Subcutaneous abdominal adipose tissue (tissue), 5 donors: ENCODE results near the gene UMODL1.

Experiments used
- H3K27ac ChIP-seq: one replicate; pipeline ENCODE4 v1.7.0; 2013; ENCODE audit warnings: low read depth, mild to moderate bottlenecking, inconsistent platforms, low read length, moderate library complexity
- H3K27me3 ChIP-seq, 5 donors: one replicate each; pipeline ENCODE4 v1.7.0; 2013; ENCODE audit warnings: low read length in 5 of 5, inconsistent platforms in 1 of 5; ENCODE audit not compliant: control insufficient read depth in 5 of 5, insufficient read depth in 4 of 5
- H3K36me3 ChIP-seq, 5 donors: one replicate each; pipeline ENCODE4 v1.7.0; 2013; ENCODE audit warnings: low read length in 5 of 5; ENCODE audit not compliant: control insufficient read depth in 5 of 5, insufficient read depth in 5 of 5
- H3K4me1 ChIP-seq, 5 donors: one replicate each; pipeline ENCODE4 v1.7.0; 2013; ENCODE audit warnings: low read length in 5 of 5, mild to moderate bottlenecking in 3 of 5, moderate library complexity in 1 of 5; ENCODE audit not compliant: control insufficient read depth in 5 of 5, insufficient read depth in 5 of 5
- H3K4me3 ChIP-seq, 5 donors: one replicate each; pipeline ENCODE4 v1.7.0; 2013; ENCODE audit warnings: low read length in 5 of 5, low read depth in 1 of 5
- H3K9ac ChIP-seq, 5 donors: one replicate each; pipeline ENCODE4 v1.7.0; 2013; ENCODE audit warnings: low read length in 5 of 5, mild to moderate bottlenecking in 4 of 5, moderate library complexity in 3 of 5
- H3K9me3 ChIP-seq, 5 donors: one replicate each; pipeline ENCODE4 v1.7.0; 2013; ENCODE audit warnings: low read length in 5 of 5; ENCODE audit not compliant: control insufficient read depth in 5 of 5
- donor health status: healthy.
- donor health status: healthy.
- donor health status: healthy.
- donor health status: healthy.
- donor health status: healthy.

Gene UMODL1

DNA sequence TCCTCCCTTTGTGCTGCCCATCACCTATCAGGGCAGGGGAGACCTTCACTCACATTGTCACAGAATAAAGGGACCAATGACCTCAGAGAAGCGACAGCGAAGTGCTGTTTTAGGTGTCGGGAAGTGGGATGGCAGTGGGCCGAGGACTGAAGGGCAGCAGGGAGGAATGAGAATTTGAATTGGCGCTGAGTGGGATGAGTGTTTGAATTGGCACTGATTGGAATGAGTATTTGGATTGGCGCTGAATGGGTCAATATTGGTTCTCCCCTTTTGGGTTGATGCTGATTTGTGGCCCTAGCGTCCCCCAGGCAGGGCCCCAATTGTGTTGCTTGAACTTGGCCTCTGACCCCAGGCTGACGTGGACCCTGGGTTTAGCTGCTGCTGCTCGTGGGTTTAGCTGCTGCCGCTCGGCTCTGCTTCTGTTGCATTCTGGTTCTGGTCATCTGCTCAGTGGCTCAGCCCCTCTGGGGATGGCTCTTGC lies 12.4 kb upstream of the UMODL1 start:
- no peak overlapping the region for H3K27ac ChIP-seq
- no peaks in the 10 kb centered on the region for H3K36me3 ChIP-seq
- H3K4me1 ChIP-seq: peaks cover 10 to 43% (median 41%) of the 10 kb centered on the region in 5 donors

DNA sequence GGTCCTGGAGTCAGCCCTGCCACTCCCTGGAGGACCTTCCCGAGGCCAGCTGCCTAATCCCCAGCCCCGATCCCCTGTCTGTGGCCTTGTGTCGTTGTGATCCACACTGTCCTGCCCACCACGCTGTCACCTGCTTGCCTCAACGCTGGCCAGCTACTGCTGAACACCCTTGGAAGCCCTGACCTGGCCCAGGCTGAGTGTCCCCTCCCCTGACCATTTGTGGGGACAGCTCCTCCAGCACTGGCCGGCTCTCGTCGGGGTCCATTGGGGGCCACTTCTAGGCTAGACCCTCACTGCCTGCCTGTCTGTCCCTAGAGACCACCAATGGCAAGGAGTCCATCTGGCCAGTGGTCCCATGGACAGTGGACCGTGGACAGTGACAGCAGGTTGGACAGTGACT lies 12.0 kb upstream of the UMODL1 start:
- H3K27me3 ChIP-seq: peaks cover 0 to 6% (median 0%) of the 10 kb centered on the region in 5 donors

More for the DNA sequence above, 12.4 kb upstream of the UMODL1 start:
- H3K9ac ChIP-seq: no peak overlapping the region
- no peaks in the 10 kb centered on the region for H3K9me3 ChIP-seq
- H3K4me3 ChIP-seq: no peak overlapping the region
- peaks cover 0 to under 1% (median 0%) of the 10 kb centered on the region in 5 donors for H3K27me3 ChIP-seq

DNA sequence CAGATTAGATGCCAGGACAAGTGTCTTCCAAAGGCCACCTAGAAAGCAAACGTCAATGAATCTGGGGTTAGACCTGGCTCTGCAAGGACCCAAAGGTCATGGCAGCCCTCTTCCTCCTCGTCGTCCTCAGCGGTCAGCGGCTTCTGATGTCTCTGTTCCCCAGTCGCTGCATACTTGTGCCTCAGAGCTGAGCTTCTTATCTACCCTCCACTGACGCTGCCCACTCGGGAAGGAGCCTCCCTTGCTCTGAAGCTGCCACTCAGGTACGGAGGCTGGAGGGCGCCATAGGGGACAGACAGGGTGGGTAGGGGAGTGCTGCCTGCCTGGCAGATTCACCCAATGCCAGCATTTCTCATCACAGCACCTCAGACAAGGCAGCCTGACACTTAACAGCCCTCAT lies 11.4 kb upstream of the UMODL1 start:
- H3K9me3 ChIP-seq: no peaks in the 10 kb centered on the region
- no peak overlapping the region for H3K27ac ChIP-seq
- peaks cover 0 to 8% (median 0%) of the 10 kb centered on the region in 5 donors for H3K27me3 ChIP-seq
- H3K4me1 ChIP-seq: peaks cover 10 to 50% (median 45%) of the 10 kb centered on the region in 5 donors
- no peak overlapping the region for H3K4me3 ChIP-seq
- H3K9ac ChIP-seq: no peak overlapping the region
- H3K36me3 ChIP-seq: no peaks in the 10 kb centered on the region

More for the DNA sequence above, 12.0 kb upstream of the UMODL1 start:
- no peak overlapping the region for H3K9ac ChIP-seq
- H3K9me3 ChIP-seq: no peaks in the 10 kb centered on the region
- H3K27ac ChIP-seq: no peak overlapping the region
- H3K4me3 ChIP-seq: no peak overlapping the region
- H3K4me1 ChIP-seq: peaks cover 10 to 48% (median 45%) of the 10 kb centered on the region in 5 donors
- H3K36me3 ChIP-seq: no peaks in the 10 kb centered on the region

DNA sequence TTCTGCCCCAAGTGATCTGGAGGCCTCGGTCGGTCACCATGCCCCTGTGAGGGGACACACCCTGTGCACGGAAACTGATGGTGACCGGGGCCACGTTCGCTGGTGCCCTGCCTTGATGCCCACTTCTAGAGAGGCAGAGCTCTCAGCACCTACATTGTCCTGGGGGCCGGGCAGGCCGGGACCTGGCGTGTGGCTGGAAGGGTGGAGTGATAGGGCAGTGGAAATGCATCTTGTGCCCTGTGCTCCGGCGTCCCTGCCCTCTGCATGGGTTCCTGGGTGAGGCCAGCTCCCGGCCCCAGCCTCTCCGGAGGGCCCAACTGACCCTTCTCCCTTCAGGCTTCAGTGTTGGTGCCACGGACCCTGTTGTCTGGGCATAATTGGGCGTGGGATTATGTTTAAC lies 11.0 kb upstream of the UMODL1 start:
- Histone ChIP-seq H3K4me1 (peaks cover 10 to 50% (median 45%) of the 10 kb centered on the region in 5 donors), H3K27ac (no peak overlapping the region), H3K9ac (no peak overlapping the region), H3K9me3 (no peaks in the 10 kb centered on the region), H3K4me3 (no peak overlapping the region), H3K36me3 (no peaks in the 10 kb centered on the region), H3K27me3 (peaks cover 0 to 8% (median 0%) of the 10 kb centered on the region in 5 donors)

DNA sequence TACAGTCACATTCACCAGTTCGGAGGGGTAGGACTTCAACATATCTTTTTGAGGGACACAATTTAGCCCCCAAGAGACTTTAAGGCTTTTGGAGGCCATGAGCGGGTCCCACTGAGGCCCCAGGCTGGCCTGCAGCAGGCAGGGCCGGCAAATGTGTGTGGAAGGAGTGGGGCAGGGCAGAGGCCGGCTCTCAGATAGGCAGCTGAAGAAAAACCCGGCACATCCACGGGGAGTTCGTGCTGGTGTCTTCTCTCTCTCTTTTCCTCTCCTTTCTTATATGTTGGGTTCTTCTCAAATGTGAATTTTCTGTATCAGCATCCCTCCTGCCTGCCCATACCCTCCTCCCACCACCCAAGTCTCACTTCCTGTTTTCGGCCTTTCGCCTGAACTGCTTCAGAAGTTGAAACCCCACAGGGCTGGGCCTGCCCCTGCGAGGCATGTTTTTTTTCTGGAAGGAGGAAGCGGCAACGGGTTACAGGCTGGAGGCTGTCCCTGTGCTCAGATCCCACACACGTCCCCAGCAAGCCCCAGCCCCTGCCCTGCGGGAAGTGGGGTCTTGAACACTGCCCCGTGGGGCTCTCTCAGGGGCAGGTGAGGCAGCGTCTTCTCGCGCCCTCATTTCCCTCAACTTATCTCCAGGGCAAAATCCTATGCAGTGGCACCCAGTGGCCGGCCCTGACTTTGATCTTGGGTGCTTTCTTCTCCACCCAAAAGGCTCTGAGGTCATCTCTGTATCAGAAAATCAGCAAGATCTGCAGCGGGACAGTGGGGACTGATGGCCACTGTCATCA lies 9.7 kb upstream of the UMODL1 start:
- peak overlapping the region in 1 of 5 donors; percentile 19 for H3K9ac ChIP-seq
- peak overlapping the region in 1 of 5 donors; percentile 9 for H3K4me3 ChIP-seq
- H3K9me3 ChIP-seq: no peaks in the 10 kb centered on the region
- peaks cover 10 to 50% (median 45%) of the 10 kb centered on the region in 5 donors for H3K4me1 ChIP-seq
- no peaks in the 10 kb centered on the region for H3K36me3 ChIP-seq
- peak overlapping the region; percentile 41 for H3K27ac ChIP-seq
- peaks cover 0 to 8% (median 0%) of the 10 kb centered on the region in 5 donors for H3K27me3 ChIP-seq

DNA sequence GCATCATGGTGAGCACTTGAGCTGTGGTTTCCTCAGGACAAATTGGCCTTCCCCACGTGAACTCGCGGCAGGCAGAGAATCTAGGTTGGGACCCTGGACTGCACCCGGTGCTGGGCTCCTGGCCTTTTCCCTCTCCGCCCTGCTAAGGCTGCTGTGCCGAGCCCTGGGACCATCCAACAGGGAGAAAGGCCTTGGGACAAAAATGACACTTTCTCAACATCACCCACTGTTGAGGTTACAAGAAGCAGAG lies 9.2 kb upstream of the UMODL1 start:
- H3K4me1 ChIP-seq: peaks cover 10 to 49% (median 44%) of the 10 kb centered on the region in 5 donors
- no peaks in the 10 kb centered on the region for H3K36me3 ChIP-seq
- no peak overlapping the region for H3K9ac ChIP-seq
- H3K27ac ChIP-seq: peak overlapping the region; percentile 41
- H3K9me3 ChIP-seq: no peaks in the 10 kb centered on the region
- peak overlapping the region in 1 of 5 donors; percentile 9 for H3K4me3 ChIP-seq
- H3K27me3 ChIP-seq: peaks cover 0 to 8% (median 0%) of the 10 kb centered on the region in 5 donors

DNA sequence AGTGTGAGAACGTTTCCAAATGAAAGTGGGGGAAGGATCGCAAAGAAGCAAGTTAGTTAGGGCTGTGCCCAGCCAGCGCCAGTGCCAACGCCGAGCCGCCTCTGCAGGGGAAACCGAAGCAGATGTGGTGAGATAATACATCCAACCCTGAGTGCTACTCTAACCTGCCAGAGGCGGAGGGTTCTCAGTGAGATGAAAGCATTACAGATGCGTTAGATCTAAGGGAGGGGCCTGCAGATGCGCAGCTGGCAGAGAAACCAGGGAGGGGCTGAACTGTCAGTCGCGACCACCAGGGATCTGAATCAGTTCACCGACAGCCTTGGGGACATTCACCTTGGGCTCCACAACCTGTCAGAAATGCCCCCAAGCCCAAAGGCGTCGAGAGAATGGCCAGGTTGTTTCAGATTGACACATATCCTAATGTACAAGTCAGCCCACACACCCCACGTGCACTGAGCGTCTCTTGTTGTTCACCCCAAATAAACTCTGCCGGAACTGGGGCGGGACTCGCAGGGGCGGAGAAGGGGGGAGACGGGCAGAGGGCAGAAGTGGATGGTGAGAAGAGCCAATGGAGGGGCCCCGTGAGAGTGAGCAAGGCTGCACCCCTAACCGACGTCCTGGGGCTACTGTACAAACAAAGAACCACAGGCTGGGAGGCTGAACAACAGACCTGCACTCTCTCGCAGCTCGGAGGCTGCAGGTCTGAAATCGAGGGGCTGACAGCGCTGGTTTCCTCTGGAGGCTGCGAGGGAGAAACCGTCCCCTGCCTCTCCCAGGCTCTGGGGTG lies 8.7 kb upstream of the UMODL1 start:
- peaks cover 0 to 8% (median 0%) of the 10 kb centered on the region in 5 donors for H3K27me3 ChIP-seq
- no peaks in the 10 kb centered on the region for H3K36me3 ChIP-seq
- no peak overlapping the region for H3K9ac ChIP-seq
- peaks cover 10 to 44% (median 41%) of the 10 kb centered on the region in 5 donors for H3K4me1 ChIP-seq
- no peak overlapping the region for H3K27ac ChIP-seq
- H3K9me3 ChIP-seq: no peaks in the 10 kb centered on the region
- peak overlapping the region in 1 of 5 donors; percentile 32 for H3K4me3 ChIP-seq

DNA sequence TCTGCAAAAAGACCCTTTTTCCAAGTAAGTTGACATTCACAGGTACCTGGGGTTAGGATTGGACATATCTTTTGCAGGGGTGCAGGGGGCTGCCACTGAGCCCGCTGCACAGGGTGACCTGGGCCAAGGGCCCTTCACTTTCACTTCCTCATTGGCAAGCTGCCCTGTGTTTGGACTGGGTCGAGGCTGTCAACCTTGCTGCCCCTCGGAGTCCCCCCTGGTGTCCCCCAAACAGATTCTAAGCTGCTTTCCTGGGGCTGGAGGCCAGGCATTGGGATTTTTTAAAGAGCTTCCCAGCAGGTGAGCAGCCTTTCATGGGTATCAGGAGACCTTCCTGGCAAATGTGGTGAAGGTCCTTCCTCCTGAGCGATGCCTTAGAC lies 7.9 kb upstream of the UMODL1 start:
- Histone ChIP-seq H3K4me1 (peaks cover 10 to 38% (median 35%) of the 10 kb centered on the region in 5 donors), H3K36me3 (no peaks in the 10 kb centered on the region), H3K27me3 (peaks cover 0 to 8% (median 0%) of the 10 kb centered on the region in 5 donors), H3K9me3 (no peaks in the 10 kb centered on the region), H3K27ac (no peak overlapping the region), H3K9ac (no peak overlapping the region), H3K4me3 (peak overlapping the region in 4 of 5 donors; percentile 6 to 46 (median 22))

DNA sequence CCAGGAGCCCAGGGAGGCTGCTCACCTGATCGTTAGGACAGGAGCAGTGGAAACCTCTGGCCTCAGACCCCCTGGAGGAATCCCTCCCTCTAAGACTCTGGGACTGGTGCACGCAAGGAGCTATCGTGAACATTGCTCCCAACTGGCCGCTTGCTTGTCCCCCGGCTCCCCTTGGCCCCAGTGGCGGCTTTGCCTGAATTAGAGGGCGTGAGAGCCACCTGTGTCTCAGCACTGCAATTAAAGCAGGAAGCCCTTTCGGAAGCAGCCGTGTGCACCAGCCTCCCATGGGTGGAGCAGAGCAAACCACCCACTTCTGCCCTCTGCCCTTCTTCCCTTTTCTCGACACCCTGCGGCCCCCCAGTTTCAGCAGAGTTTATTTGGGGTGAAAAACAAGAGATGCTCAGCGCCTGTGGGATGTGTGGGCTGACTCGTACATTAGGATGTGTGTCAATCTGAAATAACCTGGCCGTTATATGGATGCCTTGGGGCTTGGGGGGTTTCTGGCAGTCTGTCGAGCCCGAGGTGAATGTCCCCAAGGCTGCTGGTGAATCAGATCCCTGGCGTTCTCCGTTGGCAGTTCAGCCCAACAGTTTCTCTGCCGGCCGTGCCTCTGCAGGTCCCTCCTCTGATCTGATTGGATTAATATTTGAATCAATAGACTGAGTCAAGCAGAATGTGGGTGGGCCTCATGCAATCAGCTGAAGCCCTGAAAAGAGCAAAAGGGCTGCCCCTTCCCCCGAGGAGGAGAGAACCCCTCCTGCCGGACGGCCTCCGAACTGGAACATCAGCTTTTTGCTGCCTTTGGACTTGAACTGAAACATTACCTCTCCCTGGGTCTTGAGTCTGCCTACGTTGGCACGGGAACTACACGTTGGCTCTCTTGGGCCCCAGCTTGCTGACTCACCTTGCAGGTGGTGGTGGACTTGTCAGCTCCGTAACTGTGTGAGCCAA lies 7.3 kb upstream of the UMODL1 start:
- Histone ChIP-seq H3K27me3 (peaks cover 0 to 8% (median 0%) of the 10 kb centered on the region in 5 donors), H3K9me3 (no peaks in the 10 kb centered on the region), H3K27ac (no peak overlapping the region), H3K4me1 (peaks cover 10 to 38% (median 35%) of the 10 kb centered on the region in 5 donors), H3K4me3 (peak overlapping the region in 4 of 5 donors; percentile 6 to 46 (median 22)), H3K36me3 (no peaks in the 10 kb centered on the region), H3K9ac (no peak overlapping the region)
